H9 (cell line): ENCODE results near the gene ADGRG2. TPM values are rescaled to one million over a fixed set of nuclear protein-coding genes. Genes with fewer than 3 reads are reported as not detected.

Experiments used
- DNase-seq: peaks from one replicate; pipeline ENCODE4 v3.0.0-alpha.2; 2017
- H2AFZ ChIP-seq: one replicate; pipeline ENCODE4 v1.6.1; 2013; ENCODE audit warnings: mild to moderate bottlenecking, low read length, control low read depth, moderate library complexity
- H2AK5ac ChIP-seq: 2 replicates; pipeline ENCODE4 v1.6.1; 2013; ENCODE audit warnings: low read length, control low read depth, mixed read lengths; ENCODE audit not compliant: insufficient read length
- H2BK120ac ChIP-seq: one replicate; pipeline ENCODE4 v1.6.1; 2013; ENCODE audit warnings: low read depth, mild to moderate bottlenecking, low read length, control low read depth, inconsistent platforms; ENCODE audit not compliant: poor library complexity, severe bottlenecking
- H2BK12ac ChIP-seq: 2 replicates; pipeline ENCODE4 v1.6.1; 2013; ENCODE audit warnings: low read length, control low read depth, mixed read lengths, low read depth; ENCODE audit not compliant: insufficient read length
- H2BK15ac ChIP-seq: 2 replicates; pipeline ENCODE4 v1.6.1; 2013; ENCODE audit warnings: low read depth, low read length, control low read depth
- H2BK20ac ChIP-seq: one replicate; pipeline ENCODE4 v1.6.1; 2013; ENCODE audit warnings: low read depth, mild to moderate bottlenecking, low read length, control low read depth, inconsistent platforms; ENCODE audit not compliant: poor library complexity, severe bottlenecking
- H2BK5ac ChIP-seq: 2 replicates; pipeline ENCODE4 v1.6.1; 2013; ENCODE audit warnings: low read length, control low read depth, mixed read lengths; ENCODE audit not compliant: insufficient read length
- H3K14ac ChIP-seq: 2 replicates; pipeline ENCODE4 v1.6.1; 2013; ENCODE audit warnings: low read length, control low read depth; ENCODE audit not compliant: insufficient read depth
- H3K18ac ChIP-seq: 2 replicates; pipeline ENCODE4 v1.6.1; 2013; ENCODE audit warnings: low read depth, mild to moderate bottlenecking, mixed read lengths, low read length, control low read depth; ENCODE audit not compliant: insufficient read length
- H3K23ac ChIP-seq: 2 replicates; pipeline ENCODE4 v1.6.1; 2013; ENCODE audit warnings: low read length, control low read depth, mixed read lengths, low read depth; ENCODE audit not compliant: insufficient read length
- H3K23me2 ChIP-seq: 2 replicates; pipeline ENCODE4 v1.6.1; 2013; ENCODE audit warnings: low read depth, mild to moderate bottlenecking, mixed read lengths, low read length, control low read depth; ENCODE audit not compliant: insufficient read length, poor library complexity, severe bottlenecking
- H3K27ac ChIP-seq: 2 replicates; pipeline ENCODE4 v1.5.1; 2013; ENCODE audit warnings: low read length, control low read depth, mixed read lengths, low read depth; ENCODE audit not compliant: insufficient read length
- H3K27me3 ChIP-seq: 2 replicates; pipeline ENCODE4 v1.6.1; 2013; ENCODE audit warnings: low read length, control low read depth, inconsistent platforms; ENCODE audit not compliant: insufficient read depth
- H3K4ac ChIP-seq: 2 replicates; pipeline ENCODE4 v1.6.1; 2013; ENCODE audit warnings: low read depth, mild to moderate bottlenecking, control low read depth, inconsistent platforms, low read length, moderate library complexity
- H3K4me1 ChIP-seq: 2 replicates; pipeline ENCODE4 v1.6.1; 2013; ENCODE audit warnings: low read length, control low read depth, inconsistent platforms; ENCODE audit not compliant: insufficient read depth
- H3K4me2 ChIP-seq: 2 replicates; pipeline ENCODE4 v1.6.1; 2013; ENCODE audit warnings: low read length, control low read depth, mixed read lengths; ENCODE audit not compliant: insufficient read length, insufficient read depth
- H3K56ac ChIP-seq: 2 replicates; pipeline ENCODE4 v1.6.1; 2013; ENCODE audit warnings: low read depth, mild to moderate bottlenecking, mixed read lengths, low read length, control low read depth; ENCODE audit not compliant: insufficient read length
- H3K79me1 ChIP-seq: 2 replicates; pipeline ENCODE4 v1.6.1; 2013; ENCODE audit warnings: low read depth, mild to moderate bottlenecking, moderate library complexity, low read length, control low read depth, inconsistent platforms; ENCODE audit not compliant: insufficient read depth, poor library complexity, severe bottlenecking
- H3K79me2 ChIP-seq: 2 replicates; pipeline ENCODE4 v1.6.1; 2013; ENCODE audit warnings: low read length, control low read depth, inconsistent platforms; ENCODE audit not compliant: insufficient read depth
- H3K9ac ChIP-seq: 2 replicates; pipeline ENCODE4 v1.6.1; 2013; ENCODE audit warnings: low read length, control low read depth, mixed read lengths; ENCODE audit not compliant: insufficient read length; ENCODE audit errors: extremely low read depth
- H3K9me3 ChIP-seq: one replicate; pipeline ENCODE4 v1.6.1; 2013; ENCODE audit warnings: low read depth, low read length, inconsistent platforms; ENCODE audit not compliant: control insufficient read depth
- H3T11ph ChIP-seq: one replicate; pipeline ENCODE4 v1.6.1; 2013; ENCODE audit warnings: mild to moderate bottlenecking, low read length, control low read depth, inconsistent platforms
- H4K20me1 ChIP-seq: one replicate; pipeline ENCODE4 v1.6.1; 2013; ENCODE audit not compliant: control insufficient read depth, insufficient read length, insufficient read depth
- H4K5ac ChIP-seq: 2 replicates; pipeline ENCODE4 v1.6.1; 2013; ENCODE audit warnings: low read depth, mild to moderate bottlenecking, mixed read lengths, low read length, control low read depth; ENCODE audit not compliant: insufficient read length
- H4K8ac ChIP-seq: replicated peaks from 2 replicates; pipeline ENCODE4 v1.6.1; 2013; ENCODE audit warnings: low read length, control low read depth, mixed read lengths, low read depth; ENCODE audit not compliant: insufficient read length
- H4K91ac ChIP-seq: 2 replicates; pipeline ENCODE4 v1.6.1; 2013; ENCODE audit warnings: low read depth, mild to moderate bottlenecking, moderate library complexity, mixed read lengths, low read length, control low read depth; ENCODE audit not compliant: insufficient read length
- H3K27ac Mint-ChIP-seq, 3 experiments: 2 replicates in 2 of 3; 3 replicates in 1 of 3; pipeline ENCODE4 v1.8.0; 2020 to 2021; ENCODE audit warnings: mixed read lengths in 3 of 3, mild to moderate bottlenecking in 1 of 3, moderate library complexity in 1 of 3
- H3K27me3 Mint-ChIP-seq: 2 replicates; pipeline ENCODE4 v1.8.0; 2021; ENCODE audit warnings: low read depth, mild to moderate bottlenecking, moderate library complexity, mixed read lengths
- H3K36me3 Mint-ChIP-seq, 3 experiments: 2 replicates in 2 of 3; 3 replicates in 1 of 3; pipeline ENCODE4 v1.8.0; 2020 to 2021; ENCODE audit warnings: low read depth in 3 of 3, mixed read lengths in 3 of 3; ENCODE audit not compliant: insufficient read depth in 1 of 3
- H3K4me1 Mint-ChIP-seq, 2 experiments: 2 replicates each; pipeline ENCODE4 v1.8.0; 2020; ENCODE audit warnings: mixed read lengths in 2 of 2
- H3K4me3 Mint-ChIP-seq, 2 experiments: 2 replicates in 1 of 2; 3 replicates in 1 of 2; pipeline ENCODE4 v1.8.0; 2020 to 2021; ENCODE audit warnings: mild to moderate bottlenecking in 2 of 2, mixed read lengths in 2 of 2, moderate library complexity in 1 of 2
- H3K9me3 Mint-ChIP-seq, 2 experiments: 2 replicates in 1 of 2; 3 replicates in 1 of 2; pipeline ENCODE4 v1.8.0; 2020; ENCODE audit warnings: mild to moderate bottlenecking in 2 of 2, mixed read lengths in 2 of 2, moderate library complexity in 1 of 2
- WGBS: extraction: QIAGEN DNeasy Blood & Tissue Kit; methylation state at CpG from one replicate; pipeline ENCODE4 v1.1.7; 2013; ENCODE audit warnings: missing lambda C conversion rate, low lambda C conversion rate, mixed read lengths; ENCODE audit not compliant: insufficient read length; ENCODE audit errors: extremely low coverage; 5-methylcytosine and 5-hydroxymethylcytosine counted together
- total RNA-seq: library from RNA; stranded (reverse); gene quantifications from 2 replicates; pipeline ENCODE4 v1.2.1, GENCODE V29; 2021
- TF ChIP-seq, protein P1 (sequence below): fragments of 200-600 bp; sonication (generic); conservative IDR thresholded peaks from 3 replicates; pipeline ENCODE4 v1.8.0; 2021; ENCODE audit warnings: antibody characterized with exemption, mild to moderate bottlenecking

Gene ADGRG2
- total RNA-seq, 1 experiment from 2014 or later: 6.8 TPM

DNA sequence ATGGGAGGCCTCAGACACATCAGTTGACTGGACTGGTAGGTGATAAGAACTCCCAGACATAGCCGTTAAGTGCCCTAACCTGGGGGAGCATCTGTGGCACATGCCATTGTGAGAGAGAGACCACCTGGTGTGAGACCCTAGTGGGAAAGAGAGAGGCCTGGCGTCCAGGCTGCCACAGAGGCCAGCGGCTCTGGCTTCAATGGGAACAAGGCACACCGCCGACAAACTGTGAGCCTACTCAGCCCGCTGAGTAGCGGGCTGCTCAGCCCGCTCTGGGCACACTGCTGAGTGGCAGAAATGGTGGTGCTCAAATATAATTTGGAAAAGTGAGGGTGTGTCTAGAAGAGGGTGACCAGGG is 172.3 kb downstream of the ADGRG2 start:
- Histone ChIP-seq H3K23me2 (no peaks in the 10 kb centered on the region), H2AFZ (no peak overlapping the region), H3K4me1 (no peaks in the 10 kb centered on the region), H4K20me1 (no peaks in the 10 kb centered on the region), H3K56ac (no peak overlapping the region), H3K4me2 (no peak overlapping the region), H3K9ac (no peak overlapping the region), H3K14ac (no peak overlapping the region), H2BK12ac (no peak overlapping the region), H3K23ac (no peak overlapping the region), H3K4ac (no peak overlapping the region), H3K27ac (no peak overlapping the region), H3K9me3 (peaks cover 20% of the 10 kb centered on the region), H2AK5ac (no peak overlapping the region), H3K27me3 (no peaks in the 10 kb centered on the region), H3K79me2 (no peaks in the 10 kb centered on the region), H4K91ac (no peak overlapping the region), H2BK5ac (no peak overlapping the region), H4K5ac (no peak overlapping the region), H2BK20ac (no peak overlapping the region), H3K18ac (no peak overlapping the region), H3K79me1 (no peaks in the 10 kb centered on the region), H4K8ac (no peak overlapping the region), H2BK120ac (no peak overlapping the region), H2BK15ac (no peak overlapping the region), H3T11ph (no peak overlapping the region)
- Mint-ChIP-seq H3K4me3 (no peak overlapping the region; a peak in 1 of 5 replicates), H3K36me3 (peaks cover 24 to 39% (median 38%) of the 10 kb centered on the region in 3 experiments), H3K27me3 (peaks cover 1% of the 10 kb centered on the region; the same call in 1 of the 2 replicates), H3K27ac (no peak overlapping the region), H3K4me1 (no peaks in the 10 kb centered on the region), H3K9me3 (peaks cover 70 to 72% of the 10 kb centered on the region in 2 experiments)
- TF ChIP-seq, protein P1, sequence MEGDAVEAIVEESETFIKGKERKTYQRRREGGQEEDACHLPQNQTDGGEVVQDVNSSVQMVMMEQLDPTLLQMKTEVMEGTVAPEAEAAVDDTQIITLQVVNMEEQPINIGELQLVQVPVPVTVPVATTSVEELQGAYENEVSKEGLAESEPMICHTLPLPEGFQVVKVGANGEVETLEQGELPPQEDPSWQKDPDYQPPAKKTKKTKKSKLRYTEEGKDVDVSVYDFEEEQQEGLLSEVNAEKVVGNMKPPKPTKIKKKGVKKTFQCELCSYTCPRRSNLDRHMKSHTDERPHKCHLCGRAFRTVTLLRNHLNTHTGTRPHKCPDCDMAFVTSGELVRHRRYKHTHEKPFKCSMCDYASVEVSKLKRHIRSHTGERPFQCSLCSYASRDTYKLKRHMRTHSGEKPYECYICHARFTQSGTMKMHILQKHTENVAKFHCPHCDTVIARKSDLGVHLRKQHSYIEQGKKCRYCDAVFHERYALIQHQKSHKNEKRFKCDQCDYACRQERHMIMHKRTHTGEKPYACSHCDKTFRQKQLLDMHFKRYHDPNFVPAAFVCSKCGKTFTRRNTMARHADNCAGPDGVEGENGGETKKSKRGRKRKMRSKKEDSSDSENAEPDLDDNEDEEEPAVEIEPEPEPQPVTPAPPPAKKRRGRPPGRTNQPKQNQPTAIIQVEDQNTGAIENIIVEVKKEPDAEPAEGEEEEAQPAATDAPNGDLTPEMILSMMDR: no peak
- WGBS: no CpG with 5 or more reads among the region's 8 CpGs
- DNase-seq: no peak
